Trophoblast cell (in vitro differentiated cells and primary cell): ENCODE measurements around the gene CD101.

Experiments
- DNase-seq, 2 donors: peaks; one replicate each; pipeline ENCODE4 v3.0.0-alpha.2; 2016
- H2AFZ ChIP-seq: 2 replicates; pipeline ENCODE4 v1.6.1; 2013; ENCODE audit warnings: low read length, moderate library complexity, mild to moderate bottlenecking; ENCODE audit not compliant: insufficient read depth, poor library complexity
- H2AK5ac ChIP-seq: 2 replicates; pipeline ENCODE4 v1.6.1; 2013; ENCODE audit warnings: mild to moderate bottlenecking, low read length
- H2BK120ac ChIP-seq: 2 replicates; pipeline ENCODE4 v1.6.1; 2013; ENCODE audit warnings: low read length, mild to moderate bottlenecking, moderate library complexity; ENCODE audit not compliant: insufficient read depth, poor library complexity
- H2BK12ac ChIP-seq: 2 replicates; pipeline ENCODE4 v1.6.1; 2013; ENCODE audit warnings: mild to moderate bottlenecking, low read length, moderate library complexity
- H2BK5ac ChIP-seq: 2 replicates; pipeline ENCODE4 v1.6.1; 2013; ENCODE audit warnings: low read length, low read depth, moderate library complexity, mild to moderate bottlenecking; ENCODE audit not compliant: poor library complexity
- H3K14ac ChIP-seq: 2 replicates; pipeline ENCODE4 v1.6.1; 2013; ENCODE audit warnings: mild to moderate bottlenecking, low read length
- H3K18ac ChIP-seq: 2 replicates; pipeline ENCODE4 v1.6.1; 2013; ENCODE audit warnings: mild to moderate bottlenecking, low read length
- H3K23ac ChIP-seq: 2 replicates; pipeline ENCODE4 v1.6.1; 2013; ENCODE audit warnings: low read length
- H3K27ac ChIP-seq: 2 replicates; pipeline ENCODE4 v1.5.1; 2013; ENCODE audit warnings: low read depth, mild to moderate bottlenecking, inconsistent platforms, low read length, moderate library complexity
- H3K27me3 ChIP-seq: 2 replicates; pipeline ENCODE4 v1.6.1; 2013; ENCODE audit warnings: inconsistent platforms, mild to moderate bottlenecking, low read length, moderate library complexity; ENCODE audit not compliant: insufficient read depth
- H3K36me3 ChIP-seq, 2 experiments: 1 replicate in 1 of 2; 2 replicates in 1 of 2; pipeline ENCODE4 v1.6.1; 2013; ENCODE audit warnings: low read length in 2 of 2, mild to moderate bottlenecking in 2 of 2, moderate library complexity in 1 of 2; ENCODE audit not compliant: insufficient read depth in 2 of 2, control insufficient read depth in 1 of 2
- H3K4ac ChIP-seq: 2 replicates; pipeline ENCODE4 v1.6.1; 2013; ENCODE audit warnings: low read depth, mild to moderate bottlenecking, low read length, moderate library complexity
- H3K4me1 ChIP-seq, 2 experiments: 1 replicate in 1 of 2; 2 replicates in 1 of 2; pipeline ENCODE4 v1.6.1; 2013; ENCODE audit warnings: low read length in 2 of 2, mild to moderate bottlenecking in 2 of 2, moderate library complexity in 1 of 2; ENCODE audit not compliant: insufficient read depth in 2 of 2, control insufficient read depth in 1 of 2
- H3K4me2 ChIP-seq: 2 replicates; pipeline ENCODE4 v1.6.1; 2013; ENCODE audit warnings: inconsistent platforms, mild to moderate bottlenecking, low read length, moderate library complexity
- H3K4me3 ChIP-seq: 2 replicates; pipeline ENCODE4 v1.5.1; 2013; ENCODE audit warnings: mild to moderate bottlenecking, low read depth, low read length, inconsistent platforms
- H3K79me1 ChIP-seq: one replicate; pipeline ENCODE4 v1.6.1; 2013; ENCODE audit warnings: low read length
- H3K79me2 ChIP-seq: 2 replicates; pipeline ENCODE4 v1.6.1; 2013; ENCODE audit warnings: low read length, mild to moderate bottlenecking; ENCODE audit not compliant: control insufficient read depth, insufficient read depth, poor library complexity
- H3K9ac ChIP-seq: 2 replicates; pipeline ENCODE4 v1.6.1; 2013; ENCODE audit warnings: mild to moderate bottlenecking, low read length
- H3K9me3 ChIP-seq: 2 replicates; pipeline ENCODE4 v1.6.1; 2013; ENCODE audit warnings: low read depth, mild to moderate bottlenecking, control low read depth, inconsistent platforms, low read length; ENCODE audit not compliant: insufficient read depth
- H4K12ac ChIP-seq: 2 replicates; pipeline ENCODE4 v1.6.1; 2013; ENCODE audit warnings: low read depth, mild to moderate bottlenecking, low read length, moderate library complexity
- H4K8ac ChIP-seq: 2 replicates; pipeline ENCODE4 v1.6.1; 2013; ENCODE audit warnings: low read depth, mild to moderate bottlenecking, low read length, moderate library complexity
- H4K91ac ChIP-seq: one replicate; pipeline ENCODE4 v1.6.1; 2013; ENCODE audit warnings: low read depth, mild to moderate bottlenecking, low read length, moderate library complexity
- WGBS: extraction: QIAGEN DNeasy Blood & Tissue Kit; methylation state at CpG from one replicate; pipeline ENCODE4 v1.1.7; 2013; ENCODE audit warnings: missing lambda C conversion rate; ENCODE audit not compliant: insufficient read length, insufficient coverage; ENCODE audit errors: extremely low coverage; 5-methylcytosine and 5-hydroxymethylcytosine counted together

The CD101 gene

DNA sequence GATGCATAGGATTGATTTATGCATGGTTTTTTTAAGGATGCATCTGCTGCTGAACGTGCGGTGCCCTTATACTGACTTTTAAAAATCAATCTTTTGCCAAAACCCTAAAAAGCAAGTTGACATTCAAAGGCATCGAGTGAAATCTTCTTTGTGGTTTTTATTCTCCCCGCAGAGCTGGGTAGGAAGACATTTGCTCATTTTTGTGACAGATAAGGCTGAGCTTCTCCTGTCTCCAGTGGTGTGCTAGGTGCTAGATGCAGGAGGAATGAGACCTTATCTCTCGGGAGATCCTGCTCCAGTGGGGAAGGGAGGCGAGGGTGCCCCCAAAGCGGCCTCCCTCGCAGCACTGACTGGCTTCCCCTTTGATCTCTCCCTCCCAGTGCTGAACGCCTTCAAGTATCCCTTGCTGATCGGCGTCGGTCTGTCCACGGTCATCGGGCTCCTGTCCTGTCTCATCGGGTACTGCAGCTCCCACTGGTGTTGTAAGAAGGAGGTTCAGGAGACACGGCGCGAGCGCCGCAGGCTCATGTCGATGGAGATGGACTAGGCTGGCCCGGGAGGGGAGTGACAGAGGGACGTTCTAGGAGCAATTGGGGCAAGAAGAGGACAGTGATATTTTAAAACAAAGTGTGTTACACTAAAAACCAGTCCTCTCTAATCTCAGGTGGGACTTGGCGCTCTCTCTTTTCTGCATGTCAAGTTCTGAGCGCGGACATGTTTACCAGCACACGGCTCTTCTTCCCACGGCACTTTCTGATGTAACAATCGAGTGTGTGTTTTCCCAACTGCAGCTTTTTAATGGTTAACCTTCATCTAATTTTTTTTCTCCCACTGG, 14.9 kb upstream of the CD101 start:
- Histone ChIP-seq H3K27ac (no peak overlapping the region), H3K9me3 (no peaks in the 10 kb centered on the region), H3K9ac (no peak overlapping the region), H3K4me2 (no peak overlapping the region), H3K27me3 (no peaks in the 10 kb centered on the region), H2BK5ac (no peak overlapping the region), H3K4me3 (no peak overlapping the region), H3K4ac (no peak overlapping the region), H2AK5ac (no peak overlapping the region), H3K36me3 (peaks cover 20 to 30% of the 10 kb centered on the region in 2 experiments), H4K8ac (no peak overlapping the region), H2AFZ (no peak overlapping the region), H2BK120ac (no peak overlapping the region), H3K23ac (no peak overlapping the region), H2BK12ac (no peak overlapping the region), H3K18ac (no peak overlapping the region), H4K12ac (no peak overlapping the region), H4K91ac (no peak overlapping the region), H3K4me1 (no peaks in the 10 kb centered on the region), H3K79me1 (no peaks in the 10 kb centered on the region), H3K14ac (no peak overlapping the region), H3K79me2 (no peaks in the 10 kb centered on the region)
- no CpG with 5 or more reads among the region's 29 CpGs for WGBS
- DNase-seq: peak in 1 of 2 donors; percentile 12

DNA sequence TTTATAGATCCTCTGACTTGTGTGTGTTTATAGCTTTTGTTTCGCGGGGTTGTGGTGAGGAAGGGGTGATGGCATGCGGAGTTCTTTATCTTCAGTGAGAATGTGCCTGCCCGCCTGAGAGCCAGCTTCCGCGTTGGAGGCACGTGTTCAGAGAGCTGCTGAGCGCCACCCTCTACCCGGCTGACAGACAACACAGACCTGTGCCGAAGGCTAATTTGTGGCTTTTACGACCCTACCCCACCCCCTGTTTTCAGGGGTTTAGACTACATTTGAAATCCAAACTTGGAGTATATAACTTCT, 14.4 kb upstream of the CD101 start:
- H3K9ac ChIP-seq: no peak overlapping the region
- H4K12ac ChIP-seq: no peak overlapping the region
- no peak overlapping the region for H2AK5ac ChIP-seq
- WGBS: no CpG with 5 or more reads among the region's 11 CpGs
- H3K4ac ChIP-seq: no peak overlapping the region
- H2BK120ac ChIP-seq: no peak overlapping the region
- no peak overlapping the region for H3K4me3 ChIP-seq
- H2AFZ ChIP-seq: no peak overlapping the region
- no peak overlapping the region for H2BK12ac ChIP-seq
- no peaks in the 10 kb centered on the region for H3K79me1 ChIP-seq
- no peak overlapping the region for H3K23ac ChIP-seq
- no peak overlapping the region for H3K18ac ChIP-seq
- H3K4me1 ChIP-seq: no peaks in the 10 kb centered on the region
- H3K9me3 ChIP-seq: no peaks in the 10 kb centered on the region
- H3K27me3 ChIP-seq: no peaks in the 10 kb centered on the region
- H4K8ac ChIP-seq: no peak overlapping the region
- H4K91ac ChIP-seq: no peak overlapping the region
- no peaks in the 10 kb centered on the region for H3K79me2 ChIP-seq
- H3K27ac ChIP-seq: no peak overlapping the region
- no peak for DNase-seq
- no peak overlapping the region for H3K14ac ChIP-seq
- H2BK5ac ChIP-seq: no peak overlapping the region
- peaks cover 20 to 32% of the 10 kb centered on the region in 2 experiments for H3K36me3 ChIP-seq
- no peak overlapping the region for H3K4me2 ChIP-seq

DNA sequence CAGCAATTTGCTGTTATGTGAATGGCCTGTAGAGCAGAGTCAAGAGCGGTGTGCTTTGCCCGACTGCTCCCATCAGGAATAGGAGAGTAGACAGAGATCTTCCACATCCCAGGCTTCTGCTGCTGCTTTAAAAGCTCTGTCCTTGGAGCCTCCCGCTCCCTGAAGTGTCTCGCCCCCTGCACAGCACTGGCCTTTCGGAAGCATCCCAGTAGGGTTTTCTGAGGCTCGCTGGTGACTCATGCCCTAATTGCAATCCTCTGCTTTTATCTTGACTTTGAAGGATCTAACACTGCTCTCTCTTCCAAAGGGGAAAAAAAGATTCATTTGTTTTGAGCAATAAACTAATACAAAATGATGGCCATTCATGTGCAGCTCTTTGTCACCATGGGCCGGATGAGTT, 13.3 kb upstream of the CD101 start:
- Histone ChIP-seq H3K9me3 (no peaks in the 10 kb centered on the region), H3K4ac (no peak overlapping the region), H4K8ac (no peak overlapping the region), H3K23ac (no peak overlapping the region), H3K9ac (no peak overlapping the region), H3K79me2 (no peaks in the 10 kb centered on the region), H4K12ac (no peak overlapping the region), H2BK12ac (no peak overlapping the region), H2BK120ac (no peak overlapping the region), H4K91ac (no peak overlapping the region), H3K4me3 (no peak overlapping the region), H3K4me2 (no peak overlapping the region), H3K36me3 (peaks cover 20 to 32% of the 10 kb centered on the region in 2 experiments), H3K4me1 (no peaks in the 10 kb centered on the region), H3K14ac (no peak overlapping the region), H2BK5ac (no peak overlapping the region), H2AFZ (no peak overlapping the region), H2AK5ac (no peak overlapping the region), H3K18ac (no peak overlapping the region), H3K79me1 (no peaks in the 10 kb centered on the region), H3K27me3 (no peaks in the 10 kb centered on the region), H3K27ac (no peak overlapping the region)
- no CpG with 5 or more reads among the region's 7 CpGs for whole genome bisulfite sequencing
- no peak for DNase-seq

- Histone ChIP-seq H3K14ac (no peak overlapping the region), H2AFZ (no peak overlapping the region), H2BK12ac (no peak overlapping the region), H3K79me2 (no peaks in the 10 kb centered on the region), H3K4me1 (no peaks in the 10 kb centered on the region), H4K91ac (no peak overlapping the region), H3K18ac (no peak overlapping the region), H4K8ac (no peak overlapping the region), H3K27ac (no peak overlapping the region), H3K9ac (no peak overlapping the region), H3K4ac (no peak overlapping the region), H4K12ac (no peak overlapping the region), H3K4me3 (no peak overlapping the region), H2BK120ac (no peak overlapping the region), H3K79me1 (no peaks in the 10 kb centered on the region), H2BK5ac (no peak overlapping the region), H3K9me3 (no peaks in the 10 kb centered on the region), H3K23ac (no peak overlapping the region), H3K4me2 (no peak overlapping the region), H2AK5ac (no peak overlapping the region), H3K27me3 (no peaks in the 10 kb centered on the region), H3K36me3 (peaks cover 20 to 32% of the 10 kb centered on the region in 2 experiments)
- no peak for DNase-seq
- WGBS: no CpG with 5 or more reads among the region's 2 CpGs
These were observed 12.7 kb upstream of the CD101 start for GRCh38 chr1:116988908-116989307.
